ENCODE data around the gene ANXA2R. TPM values are rescaled to one million over a fixed set of nuclear protein-coding genes. Genes with fewer than 3 reads are reported as not detected.
"Not testable (repeated sequence)": the region's sequence is repeated elsewhere in the genome, so short reads cannot be mapped to it uniquely, and the experiment has no call there.

The ANXA2R gene, protein sequence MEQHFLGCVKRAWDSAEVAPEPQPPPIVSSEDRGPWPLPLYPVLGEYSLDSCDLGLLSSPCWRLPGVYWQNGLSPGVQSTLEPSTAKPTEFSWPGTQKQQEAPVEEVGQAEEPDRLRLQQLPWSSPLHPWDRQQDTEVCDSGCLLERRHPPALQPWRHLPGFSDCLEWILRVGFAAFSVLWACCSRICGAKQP
- 0.34 and 0.79 TPM in 2 replicates for total RNA-seq

GRCh38 chr5:43040287-43041098 is at the start of gene ANXA2R:
Gene ANXA2R, minus strand, starts transcription at chr5:43040319. Its CDS starts 273 bp downstream, at chr5:43040046.
- peak within 1 kb of the TSS; percentile 54 for H3K4me3 ChIP-seq (ENCODE audit: low read depth, low read length)
- H3K27me3 ChIP-seq (ENCODE audit: control insufficient read depth, insufficient read depth, low read length): no peaks in the 10 kb centered on the region
- TF ChIP-seq CTCF (IDR thresholded peaks at IDR 0.05; ENCODE audit: insufficient read depth, low read length, poor library complexity, severe bottlenecking): peak; percentile 90
- no peaks in the 10 kb centered on the region for H3K36me3 ChIP-seq (ENCODE audit: control insufficient read depth, insufficient read depth, low read length)
- no peak for DNase-seq (ENCODE audit: low read depth)

DNA sequence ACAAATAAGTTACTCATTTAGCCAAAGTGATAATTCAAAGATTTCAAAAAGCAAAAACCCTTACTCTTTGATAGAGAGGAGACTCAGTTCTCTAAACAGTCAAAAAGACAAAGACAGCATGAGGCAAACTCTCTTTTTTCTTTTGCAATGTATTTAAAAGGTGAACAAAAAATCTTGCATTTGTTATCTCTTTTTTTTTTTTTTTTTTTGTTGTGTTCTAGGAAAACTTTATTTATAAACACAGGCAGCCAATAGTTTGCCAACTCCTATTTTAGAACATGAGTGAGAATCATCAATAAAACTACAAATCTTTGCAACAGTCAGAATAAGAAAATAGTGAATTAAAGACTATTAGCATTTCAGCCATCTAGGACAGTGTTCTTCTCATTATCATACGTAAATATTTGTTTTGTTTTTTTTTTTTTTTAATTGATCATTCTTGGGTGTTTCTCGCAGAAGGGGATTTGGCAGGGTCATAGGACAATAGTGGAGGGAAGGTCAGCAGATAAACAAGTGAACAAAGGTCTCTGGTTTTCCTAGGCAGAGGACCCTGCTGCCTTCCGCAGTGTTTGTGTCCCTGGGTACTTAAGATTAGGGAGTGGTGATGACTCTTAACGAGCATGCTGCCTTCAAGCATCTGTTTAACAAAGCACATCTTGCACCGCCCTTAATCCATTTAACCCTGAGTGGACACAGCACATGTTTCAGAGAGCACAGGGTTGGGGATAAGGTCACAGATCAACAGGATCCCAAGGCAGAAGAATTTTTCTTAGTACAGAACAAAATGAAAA is 46.2 kb upstream of the ANXA2R start:
- not testable (repeated sequence) for DNase-seq (ENCODE audit: low read depth); H3K27me3 ChIP-seq (ENCODE audit: control insufficient read depth, insufficient read depth, low read length); H3K36me3 ChIP-seq (ENCODE audit: control insufficient read depth, insufficient read depth, low read length); H3K4me3 ChIP-seq (ENCODE audit: low read depth, low read length)

DNA sequence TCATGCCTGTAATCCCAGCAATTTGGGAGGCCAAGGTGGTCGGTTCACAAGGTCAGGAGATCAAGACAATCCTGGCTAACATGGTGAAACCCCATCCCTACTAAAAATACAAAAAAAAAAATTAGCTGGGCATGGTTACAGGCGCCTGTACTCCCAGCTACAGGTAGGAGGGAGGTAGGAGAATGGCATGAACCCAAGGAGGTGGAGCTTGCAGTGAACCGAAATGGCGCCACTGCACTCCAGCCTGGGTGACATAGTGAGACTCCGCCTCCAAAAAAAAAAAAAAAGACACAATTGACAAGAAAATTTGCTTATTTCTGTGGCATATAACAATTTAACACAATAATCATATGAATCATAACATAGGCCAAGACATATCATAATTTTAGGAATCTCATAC is 45.3 kb upstream of the ANXA2R start:
- TF ChIP-seq CTCF (IDR thresholded peaks at IDR 0.05; ENCODE audit: insufficient read depth, low read length, poor library complexity, severe bottlenecking): no peak
- Histone ChIP-seq H3K36me3 (ENCODE audit: control insufficient read depth, insufficient read depth, low read length) (no peaks in the 10 kb centered on the region), H3K27me3 (ENCODE audit: control insufficient read depth, insufficient read depth, low read length) (no peaks in the 10 kb centered on the region), H3K4me3 (ENCODE audit: low read depth, low read length) (no peak overlapping the region)
- no peak for DNase-seq (ENCODE audit: low read depth)

GRCh38 chr5:43084468-43084867 is 44.3 kb upstream of the ANXA2R start:
- DNase-seq (ENCODE audit: low read depth); H3K4me3 ChIP-seq (ENCODE audit: low read depth, low read length); H3K36me3 ChIP-seq (ENCODE audit: control insufficient read depth, insufficient read depth, low read length); H3K27me3 ChIP-seq (ENCODE audit: control insufficient read depth, insufficient read depth, low read length): not testable (repeated sequence)

DNA sequence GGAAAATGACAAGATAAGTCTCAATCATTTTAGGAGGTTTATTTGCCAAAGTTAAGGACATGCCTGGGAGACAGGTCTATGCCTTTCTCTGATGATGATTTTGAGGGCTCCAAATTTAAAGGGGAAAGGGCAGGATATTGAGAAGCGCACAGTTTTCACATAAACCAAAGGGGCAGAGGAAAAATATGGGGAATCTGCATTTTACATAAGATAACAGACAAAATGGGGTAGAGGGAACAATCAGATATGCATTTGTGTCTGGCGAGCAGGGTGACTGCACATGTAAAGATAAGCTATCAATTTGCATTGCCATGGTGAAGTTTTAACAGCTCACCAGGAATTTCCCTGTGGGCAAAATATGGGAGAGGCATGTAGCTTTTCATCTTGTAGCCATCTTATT is 41.2 kb upstream of the ANXA2R start:
- not testable (repeated sequence) for H3K36me3 ChIP-seq (ENCODE audit: control insufficient read depth, insufficient read depth, low read length); H3K27me3 ChIP-seq (ENCODE audit: control insufficient read depth, insufficient read depth, low read length); H3K4me3 ChIP-seq (ENCODE audit: low read depth, low read length); DNase-seq (ENCODE audit: low read depth)

DNA sequence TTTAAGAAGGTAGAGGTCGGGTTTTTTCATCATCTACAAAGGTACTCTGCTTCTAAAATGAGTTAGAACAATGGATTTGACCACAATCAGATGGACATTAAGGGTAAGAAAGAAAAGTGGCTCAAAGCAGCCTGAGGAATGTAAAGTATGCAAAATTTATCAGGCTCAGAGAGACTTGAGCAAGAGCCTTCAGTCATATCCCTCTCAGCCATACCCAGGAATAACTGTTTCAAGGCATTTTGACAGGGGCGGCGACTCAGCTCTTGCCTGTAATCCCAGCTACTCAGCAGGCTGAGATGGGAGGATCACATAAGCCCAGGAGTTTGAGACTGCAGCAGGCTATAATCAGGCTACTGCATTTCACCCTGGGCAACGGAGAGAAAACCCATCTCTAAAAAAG is 38.8 kb upstream of the ANXA2R start:
- no peak for DNase-seq (ENCODE audit: low read depth)
- TF ChIP-seq CTCF (IDR thresholded peaks at IDR 0.05; ENCODE audit: insufficient read depth, low read length, poor library complexity, severe bottlenecking): no peak
- Histone ChIP-seq H3K36me3 (ENCODE audit: control insufficient read depth, insufficient read depth, low read length) (no peaks in the 10 kb centered on the region), H3K27me3 (ENCODE audit: control insufficient read depth, insufficient read depth, low read length) (no peaks in the 10 kb centered on the region), H3K4me3 (ENCODE audit: low read depth, low read length) (no peak overlapping the region)

GRCh38 chr5:43077446-43078191 is 37.5 kb upstream of the ANXA2R start:
- H3K36me3 ChIP-seq (ENCODE audit: control insufficient read depth, insufficient read depth, low read length); H3K4me3 ChIP-seq (ENCODE audit: low read depth, low read length); H3K27me3 ChIP-seq (ENCODE audit: control insufficient read depth, insufficient read depth, low read length); DNase-seq (ENCODE audit: low read depth): not testable (repeated sequence)
